ENCODE measurements around the gene UBA1.

Gene UBA1

GRCh38 chrX:47194194-47194787, 662 bp downstream of the UBA1 start:
- peak overlapping the region; percentile 92 for H3K4me3 ChIP-seq (ENCODE audit: control insufficient read depth, low read depth, low read length)
- peak; percentile 28 for DNase-seq (ENCODE audit: low read depth)
- TF ChIP-seq, protein P1, sequence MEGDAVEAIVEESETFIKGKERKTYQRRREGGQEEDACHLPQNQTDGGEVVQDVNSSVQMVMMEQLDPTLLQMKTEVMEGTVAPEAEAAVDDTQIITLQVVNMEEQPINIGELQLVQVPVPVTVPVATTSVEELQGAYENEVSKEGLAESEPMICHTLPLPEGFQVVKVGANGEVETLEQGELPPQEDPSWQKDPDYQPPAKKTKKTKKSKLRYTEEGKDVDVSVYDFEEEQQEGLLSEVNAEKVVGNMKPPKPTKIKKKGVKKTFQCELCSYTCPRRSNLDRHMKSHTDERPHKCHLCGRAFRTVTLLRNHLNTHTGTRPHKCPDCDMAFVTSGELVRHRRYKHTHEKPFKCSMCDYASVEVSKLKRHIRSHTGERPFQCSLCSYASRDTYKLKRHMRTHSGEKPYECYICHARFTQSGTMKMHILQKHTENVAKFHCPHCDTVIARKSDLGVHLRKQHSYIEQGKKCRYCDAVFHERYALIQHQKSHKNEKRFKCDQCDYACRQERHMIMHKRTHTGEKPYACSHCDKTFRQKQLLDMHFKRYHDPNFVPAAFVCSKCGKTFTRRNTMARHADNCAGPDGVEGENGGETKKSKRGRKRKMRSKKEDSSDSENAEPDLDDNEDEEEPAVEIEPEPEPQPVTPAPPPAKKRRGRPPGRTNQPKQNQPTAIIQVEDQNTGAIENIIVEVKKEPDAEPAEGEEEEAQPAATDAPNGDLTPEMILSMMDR (conservative IDR thresholded peaks at IDR 0.05; ENCODE audit: control insufficient read depth, insufficient read depth, low read depth, low read length): no peak

- DNase-seq (ENCODE audit: low read depth): no peak
- TF ChIP-seq, protein P1 (conservative IDR thresholded peaks at IDR 0.05; ENCODE audit: control insufficient read depth, insufficient read depth, low read depth, low read length): no peak
- H3K4me3 ChIP-seq (ENCODE audit: control insufficient read depth, low read depth, low read length): peak overlapping the region; percentile 16
These were observed 2.5 kb downstream of the UBA1 start for GRCh38 chrX:47196098-47196497.

DNA sequence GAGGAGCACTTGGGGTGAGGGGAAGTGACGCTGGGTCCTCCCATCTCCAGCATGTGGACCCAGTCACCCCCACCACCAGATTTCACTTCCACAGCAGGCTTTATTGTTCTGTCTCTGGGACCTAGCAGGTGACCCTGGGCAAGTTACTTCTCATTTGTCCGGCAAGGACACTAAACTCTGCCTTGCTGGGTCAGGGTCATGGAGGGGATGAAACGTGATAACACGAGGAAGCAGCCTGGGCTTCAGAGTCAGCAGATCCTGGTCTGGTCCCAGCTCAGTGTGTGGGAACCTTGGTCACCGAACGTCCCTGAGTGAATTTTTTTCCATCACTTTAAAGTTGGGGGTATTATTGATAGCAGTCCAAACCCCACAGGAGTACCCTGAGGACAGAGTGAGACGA, 3.9 kb downstream of the UBA1 start:
- no peak for DNase-seq (ENCODE audit: low read depth)
- peak overlapping the region; percentile 4 for H3K4me3 ChIP-seq (ENCODE audit: control insufficient read depth, low read depth, low read length)
- TF ChIP-seq, protein P1 (conservative IDR thresholded peaks at IDR 0.05; ENCODE audit: control insufficient read depth, insufficient read depth, low read depth, low read length): no peak

- no peak overlapping the region for H3K4me3 ChIP-seq (ENCODE audit: control insufficient read depth, low read depth, low read length)
- no peak for DNase-seq (ENCODE audit: low read depth)
- TF ChIP-seq, protein P1 (conservative IDR thresholded peaks at IDR 0.05; ENCODE audit: control insufficient read depth, insufficient read depth, low read depth, low read length): no peak
These were observed 4.5 kb downstream of the UBA1 start for GRCh38 chrX:47198026-47198686.

DNA sequence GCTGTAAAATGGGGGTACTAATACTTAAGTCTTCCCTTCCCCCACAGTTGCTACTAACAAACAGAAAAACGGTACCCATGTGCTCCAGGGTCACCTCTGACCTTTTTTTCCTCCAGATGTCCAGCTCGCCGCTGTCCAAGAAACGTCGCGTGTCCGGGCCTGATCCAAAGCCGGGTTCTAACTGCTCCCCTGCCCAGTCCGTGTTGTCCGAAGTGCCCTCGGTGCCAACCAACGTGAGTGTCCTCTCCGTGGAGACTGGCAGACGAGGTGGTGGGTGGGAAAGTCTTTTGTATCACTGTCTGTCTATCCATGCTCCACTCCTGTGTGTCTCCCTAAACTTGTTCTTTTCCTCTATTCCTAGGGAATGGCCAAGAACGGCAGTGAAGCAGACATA, 5.1 kb downstream of the UBA1 start:
- TF ChIP-seq, protein P1 (conservative IDR thresholded peaks at IDR 0.05; ENCODE audit: control insufficient read depth, insufficient read depth, low read depth, low read length): no peak
- DNase-seq (ENCODE audit: low read depth): no peak

GRCh38 chrX:47199286-47199685, 5.7 kb downstream of the UBA1 start:
- TF ChIP-seq, protein P1 (conservative IDR thresholded peaks at IDR 0.05; ENCODE audit: control insufficient read depth, insufficient read depth, low read depth, low read length): no peak
- no peak overlapping the region for H3K4me3 ChIP-seq (ENCODE audit: control insufficient read depth, low read depth, low read length)
- DNase-seq (ENCODE audit: low read depth): no peak

More for the DNA sequence above, 5.1 kb downstream of the UBA1 start:
- H3K4me3 ChIP-seq (ENCODE audit: control insufficient read depth, low read depth, low read length): no peak overlapping the region
